GM12878 (cell line): ENCODE results near the gene WDR89. TPM values are rescaled to one million over a fixed set of nuclear protein-coding genes. Genes with fewer than 3 reads are reported as not detected.

ENCODE experiments used
- ATAC-seq: fragments of 200-7000 bp; cut with Tn5 transposase; 3 replicates; pipeline ENCODE4 v1.9.1; 2020; ENCODE audit warnings: mild to moderate bottlenecking, moderate library complexity
- BruUV-seq: library from RNA; stranded (reverse); fragments of 400-500 nt; replicated peaks from 2 replicates; lab custom pipeline; 2021; lab: Mats Ljungman, UMichigan
- CTCF ChIA-PET: fragments of 300-600 bp; sonication (Branson Sonifier 250); formaldehyde crosslinking; extraction: SDS; loops from one replicate; lab custom pipeline; 2021; ENCODE audit warnings: inconsistent platforms; lab: Yijun Ruan, JAX
- POLR2A ChIA-PET: fragments of 350-600 bp; formaldehyde crosslinking; extraction: SDS; loops from one replicate; lab custom pipeline; 2021; ENCODE audit warnings: inconsistent platforms; lab: Charles Lee
- RAD21 ChIA-PET: fragments of 300-600 bp; sonication (Branson Sonifier 250); formaldehyde crosslinking; loops from one replicate; lab custom pipeline; 2023; ENCODE audit warnings: antibody characterized with exemption; ENCODE audit not compliant: unreplicated experiment; lab: Charles Lee
- SMC1A ChIA-PET: fragments of 300-600 bp; sonication (Branson Sonifier 250); formaldehyde crosslinking; loops from one replicate; lab custom pipeline; 2023; ENCODE audit not compliant: unreplicated experiment, uncharacterized antibody; lab: Charles Lee
- DNase-seq: peaks from one replicate; pipeline ENCODE4 v3.0.0-alpha.2; 2011; ENCODE audit warnings: low read depth, low spot score
- FAIRE-seq: peaks from 3 replicates; lab custom pipeline; 2011; peaks lifted over from hg19 to GRCh38; lab: Jason Lieb, UNC
- H2AFZ ChIP-seq: 2 replicates; pipeline ENCODE4 v1.6.0; 2011; ENCODE audit warnings: low read depth, low read length, control low read depth; ENCODE audit not compliant: control insufficient read depth
- H3K27ac ChIP-seq: 2 replicates; pipeline ENCODE4 v1.5.1; 2011; ENCODE audit warnings: control low read depth; ENCODE audit not compliant: control insufficient read depth, insufficient read depth
- H3K27me3 ChIP-seq, 2 experiments: replicated peaks in 1 of 2; 2 replicates each; pipeline versions ENCODE4 v1.6.0 to v1.6.1; 2011; ENCODE audit warnings: low read length in 1 of 2; ENCODE audit not compliant: control insufficient read depth in 2 of 2, insufficient read depth in 2 of 2
- H3K36me3 ChIP-seq, 2 experiments: 2 replicates each; pipeline ENCODE4 v1.5.1; 2011; ENCODE audit warnings: low read length in 1 of 2; ENCODE audit not compliant: control insufficient read depth in 2 of 2, insufficient read depth in 2 of 2
- H3K4me1 ChIP-seq: 2 replicates; pipeline ENCODE4 v1.6.1; 2011; ENCODE audit warnings: mild to moderate bottlenecking, low read length, moderate library complexity, mixed read lengths; ENCODE audit not compliant: control insufficient read depth, insufficient read depth
- H3K4me2 ChIP-seq: 2 replicates; pipeline ENCODE4 v1.6.0; 2011; ENCODE audit warnings: control low read depth; ENCODE audit not compliant: control insufficient read depth, insufficient read depth
- H3K4me3 ChIP-seq: fragments of 200-600 bp; sonication (generic); 2 replicates; pipeline ENCODE4 v1.5.1; 2016
- H3K79me2 ChIP-seq: 2 replicates; pipeline ENCODE4 v1.6.0; 2011; ENCODE audit warnings: low read length; ENCODE audit not compliant: control insufficient read depth, insufficient read depth
- H3K9ac ChIP-seq: 2 replicates; pipeline ENCODE4 v1.8.0; 2011; ENCODE audit warnings: low read length, control low read depth, mixed read lengths; ENCODE audit not compliant: control insufficient read depth, insufficient read depth
- H3K9me3 ChIP-seq: replicated peaks from 3 replicates; pipeline ENCODE4 v1.5.1; 2011; ENCODE audit warnings: mild to moderate bottlenecking, low read length; ENCODE audit not compliant: control insufficient read depth, insufficient read depth
- H4K20me1 ChIP-seq: 2 replicates; pipeline ENCODE4 v1.6.0; 2011; ENCODE audit not compliant: control insufficient read depth, insufficient read depth
- BHLHE40 ChIP-seq, 2 experiments: fragments of 450-650 bp in 1 of 2; IDR thresholded peaks; 2 replicates each; pipeline ENCODE4 v1.6.1; 2011 to 2017; ENCODE audit warnings: low read depth in 2 of 2, borderline replicate concordance in 1 of 2, improper control_type of control experiment in 1 of 2, low read length in 1 of 2, mild to moderate bottlenecking in 1 of 2
- TCF12 ChIP-seq: IDR thresholded peaks from 2 replicates; pipeline ENCODE4 v1.6.1; 2011; ENCODE audit warnings: low read depth, mild to moderate bottlenecking, low read length
- ZNF207 ChIP-seq: fragments of 450-650 bp; IDR thresholded peaks from 2 replicates; pipeline ENCODE4 v1.6.1; 2014; ENCODE audit warnings: antibody characterized with exemption, mild to moderate bottlenecking, borderline replicate concordance
- WGBS: methylation state at CpG from one replicate; pipeline ENCODE4 v1.1.6; 2016; ENCODE audit warnings: low lambda C conversion rate; ENCODE audit not compliant: insufficient replicate concordance, insufficient coverage; ENCODE audit errors: missing lambda C conversion rate; 5-methylcytosine and 5-hydroxymethylcytosine counted together
- in situ Hi-C: fragments of 300-500 bp; cut with MboI; formaldehyde crosslinking; loops from 9 replicates; pipeline ENCODE4 v1.14.3; 2018; ENCODE audit warnings: mixed read lengths
- intact Hi-C: fragments of 100-400 bp; cut with micrococcal nuclease; formaldehyde crosslinking; loops from one replicate; pipeline ENCODE4 v1.14.2; 2022; ENCODE audit not compliant: unreplicated experiment
- polyA plus RNA-seq, 11 experiments: library from polyadenylated mRNA; depleted of rRNA in 4 of 11; unstranded in 6 of 11; stranded (reverse) in 5 of 11; fragments of >200 nt; fragmentation: Nextera tagmentation in 4 of 11; fragmentation: Illumina TruSeq in 1 of 11; extraction: Ambion mirVana in 4 of 11; extraction: Trizol in 1 of 11; gene quantifications; 1 replicate in 1 of 11; 2 replicates in 10 of 11; pipeline versions ENCODE4 v1.2.1 to v1.2.3, GENCODE V29; 2011 to 2016; ENCODE audit warnings: inconsistent platforms in 2 of 11, missing spikeins in 2 of 11, low read depth in 1 of 11
- total RNA-seq, 4 experiments: library from RNA; depleted of rRNA in 3 of 4; stranded (reverse); fragments of >200 nt in 3 of 4; fragmentation: Illumina TruSeq in 1 of 4; extraction: Trizol in 1 of 4; gene quantifications; 2 replicates each; pipeline versions ENCODE4 v1.2.1 to v1.2.3, GENCODE V29; 2013 to 2021

WDR89 gene
- total and polyA plus RNA-seq, 10 of the 15 experiments (the other 5 are each of a cell fraction or from before 2014, with no cell fraction given): 11.8 to 25.7 (median 17.5) TPM

DNA sequence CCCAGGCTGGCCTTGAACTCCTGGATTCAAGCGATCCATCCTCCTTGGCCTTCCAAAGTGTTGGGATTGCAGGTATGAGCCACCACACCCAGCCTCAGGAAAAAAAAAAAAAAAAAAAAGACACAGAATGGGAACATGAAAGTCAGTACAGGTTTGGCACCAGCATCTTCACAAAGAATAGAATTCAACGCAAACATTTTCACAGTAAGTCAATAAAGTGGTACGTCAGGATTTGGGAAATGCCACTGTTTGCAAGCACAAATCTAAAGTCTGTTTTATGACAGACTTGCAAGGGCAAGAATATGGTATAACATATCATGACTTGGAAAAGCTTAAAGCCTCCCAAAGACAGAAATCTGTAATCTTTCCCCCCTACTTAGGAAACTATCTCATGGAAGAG, 34.9 kb upstream of the WDR89 start:
- CTCF ChIA-PET: no interaction called here
- no peak overlapping the region for H2AFZ ChIP-seq

DNA sequence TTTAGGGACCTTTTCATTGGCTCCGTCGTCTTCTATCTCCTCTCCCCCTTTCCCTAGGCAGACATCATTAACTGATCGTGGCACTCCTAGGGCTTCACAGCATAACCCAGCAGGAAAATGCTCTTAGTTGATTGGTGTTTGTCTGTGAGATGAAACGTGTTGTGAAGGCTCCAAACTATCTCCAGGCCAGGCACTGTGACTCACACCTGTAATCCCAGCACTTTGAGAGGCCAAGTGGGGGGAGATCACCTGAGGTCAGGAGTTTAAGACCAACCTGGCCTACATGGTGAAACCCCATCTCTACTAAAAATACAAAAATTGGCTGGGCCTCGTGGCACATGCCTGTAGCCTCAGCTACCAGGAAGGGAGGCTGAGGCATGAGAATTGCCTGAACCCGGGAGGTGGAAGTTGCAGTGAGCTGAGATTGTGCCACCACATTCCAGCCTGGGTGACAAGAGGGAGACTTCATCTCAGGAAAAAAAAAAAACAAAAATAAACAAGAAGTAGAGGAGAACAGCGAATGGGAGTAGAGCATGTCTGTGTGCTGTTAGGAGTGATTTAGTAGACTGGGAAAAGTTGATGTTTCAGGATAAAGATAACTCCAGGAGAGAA, 32.3 kb upstream of the WDR89 start:
- Histone ChIP-seq H3K4me3 (no peak overlapping the region), H3K9me3 (no peaks in the 10 kb centered on the region), H3K4me2 (no peak overlapping the region), H4K20me1 (no peaks in the 10 kb centered on the region), H3K27me3 (no peaks in the 10 kb centered on the region), H3K4me1 (no peaks in the 10 kb centered on the region), H3K27ac (no peak overlapping the region), H3K9ac (no peak overlapping the region), H2AFZ (no peak overlapping the region), H3K79me2 (no peaks in the 10 kb centered on the region), H3K36me3 (no peaks in the 10 kb centered on the region; a peak in 1 of 4 replicates)
- DNase-seq: no peak
- CTCF ChIA-PET: no interaction called here
- no TSS peak for BruUV-seq
- no peak for FAIRE-seq
- POLR2A ChIA-PET: interaction anchor here (0.6 kb wide), 1 partner anchor 15 kb away, joined by 3 read pairs; no protein-coding TSS in a partner anchor
- ATAC-seq: no peak
- in situ Hi-C loops: no loop called here
- TF ChIP-seq ZNF207 (no peak), BHLHE40 (IDR thresholded peaks at IDR 0.05; ENCODE audit: borderline replicate concordance in 1 of 2, low read depth in 2 of 2, low read length in 1 of 2) (peak in 1 of 2 experiments; percentile 14; a peak in 1 of 4 replicates)
- WGBS: 84% methylated on average over 7 of the region's 7 CpGs
- SMC1A ChIA-PET: interaction anchor here (1.0 kb wide), 1 partner anchor 10 kb away, joined by 3 read pairs; no protein-coding TSS in a partner anchor
- RAD21 ChIA-PET: interaction anchor here (1.9 kb wide), 1 partner anchor 51 kb away, joined by 5 read pairs; no protein-coding TSS in a partner anchor
- intact Hi-C loops: no loop called here

More for the DNA sequence above, 34.9 kb upstream of the WDR89 start:
- H3K4me2 ChIP-seq: no peak overlapping the region
- ChIA-PET POLR2A (no interaction called here), RAD21 (interaction anchor here (0.5 kb wide), 1 partner anchor 71 kb away, joined by 3 read pairs; no protein-coding TSS in a partner anchor)
- no peak for DNase-seq
- BruUV-seq: no TSS peak
- no peaks in the 10 kb centered on the region for H3K79me2 ChIP-seq
- H3K4me3 ChIP-seq: no peak overlapping the region
- no peaks in the 10 kb centered on the region for H3K27me3 ChIP-seq
- intact Hi-C loops: no loop called here
- no peak for TF ChIP-seq TCF12
- TF ChIP-seq, all 136 proteins: peak for 0
- Histone ChIP-seq H3K9ac (no peak overlapping the region), H3K36me3 (no peaks in the 10 kb centered on the region; a peak in 1 of 4 replicates), H4K20me1 (no peaks in the 10 kb centered on the region), H3K9me3 (no peaks in the 10 kb centered on the region), H3K27ac (no peak overlapping the region), H3K4me1 (no peaks in the 10 kb centered on the region)
- ATAC-seq (no peak), FAIRE-seq (no peak)
- WGBS: 100% methylated on average over 3 of the region's 3 CpGs
- in situ Hi-C loops: no loop called here
- SMC1A ChIA-PET: no interaction called here
